K562 (cell line): ENCODE results near the gene MIEF1. TPM values are rescaled to one million over a fixed set of nuclear protein-coding genes. Genes with fewer than 3 reads are reported as not detected.

Experiments
- ATF6 ChIP-seq: sonication (generic); formaldehyde crosslinking; IDR thresholded peaks from 2 replicates; pipeline ENCODE4 v1.4.0; 2020; ENCODE audit warnings: mild to moderate bottlenecking, missing genetic modification reagents
- E2F6 ChIP-seq, 2 experiments: IDR thresholded peaks; 2 replicates each; pipeline ENCODE4 v1.6.1; 2011; ENCODE audit warnings: borderline replicate concordance in 1 of 2, control low read depth in 1 of 2, low read depth in 1 of 2, low read length in 1 of 2, mild to moderate bottlenecking in 1 of 2, mixed read lengths in 1 of 2, moderate library complexity in 1 of 2; ENCODE audit not compliant: insufficient read depth in 1 of 2, insufficient read length in 1 of 2, poor library complexity in 1 of 2, severe bottlenecking in 1 of 2; ENCODE audit errors: extremely low read depth in 1 of 2
- EHMT2 ChIP-seq: fragments of 450-650 bp; IDR thresholded peaks from 2 replicates; pipeline ENCODE4 v1.6.1; 2018; ENCODE audit warnings: antibody characterized with exemption
- MIER1 ChIP-seq: fragments of 450-650 bp; IDR thresholded peaks from 2 replicates; pipeline ENCODE4 v1.6.1; 2016; ENCODE audit warnings: antibody characterized with exemption, mild to moderate bottlenecking, low read depth
- RAD21 ChIP-seq, 2 experiments: fragments of 250-450 bp in 1 of 2; fragments of 450-650 bp in 1 of 2; sonication (Bioruptor Pico) in 1 of 2; formaldehyde crosslinking in 1 of 2; IDR thresholded peaks in 1 of 2; conservative IDR thresholded peaks in 1 of 2; 2 replicates each; pipeline versions ENCODE4 v1.4.0 to v1.8.0; 2020 to 2022; ENCODE audit warnings: mild to moderate bottlenecking in 2 of 2, moderate library complexity in 1 of 2
- REST ChIP-seq, 2 experiments: fragments of 450-650 bp; formaldehyde crosslinking in 1 of 2; IDR thresholded peaks; 2 replicates each; pipeline versions ENCODE4 v1.4.0 to v1.6.1; 2014 to 2020; ENCODE audit warnings: mild to moderate bottlenecking in 2 of 2, borderline replicate concordance in 1 of 2, low read depth in 1 of 2
- SMC3 ChIP-seq: conservative IDR thresholded peaks from 2 replicates; pipeline ENCODE4 v1.6.1; 2011; ENCODE audit warnings: low read depth, low read length, improper control_type of control experiment; ENCODE audit not compliant: insufficient read depth
- TAF9B ChIP-seq: fragments of 450-650 bp; IDR thresholded peaks from 2 replicates; pipeline ENCODE4 v1.6.1; 2018; ENCODE audit warnings: mild to moderate bottlenecking; ENCODE audit not compliant: partially characterized antibody
- TSHZ1 ChIP-seq: fragments of 250-450 bp; sonication (Bioruptor Pico); IDR thresholded peaks from 2 replicates; pipeline ENCODE4 v1.4.0; 2020; ENCODE audit warnings: mild to moderate bottlenecking, moderate library complexity
- ZNF766 ChIP-seq: fragments of 200-800 bp; sonication (Bioruptor generic); conservative IDR thresholded peaks from 2 replicates; pipeline ENCODE4 v1.6.1; 2016; ENCODE audit warnings: missing genetic modification characterization, missing compliant biosample characterization
- polyA plus RNA-seq, 8 experiments: library from polyadenylated mRNA; depleted of rRNA in 4 of 8; stranded (reverse) in 5 of 8; unstranded in 3 of 8; fragments of >200 nt; fragmentation: Nextera tagmentation in 2 of 8; fragmentation: Illumina TruSeq in 1 of 8; extraction: Ambion mirVana in 2 of 8; extraction: Trizol in 1 of 8; gene quantifications; 2 replicates each; pipeline versions ENCODE4 v1.2.1 to v1.2.3, GENCODE V29; 2011 to 2014; ENCODE audit warnings: inconsistent platforms in 1 of 8, missing spikeins in 1 of 8
- total RNA-seq, 7 experiments: library from RNA; depleted of rRNA in 6 of 7; stranded (reverse); fragments of >200 nt in 6 of 7; fragmentation: Illumina TruSeq in 2 of 7; extraction: Trizol in 2 of 7; gene quantifications; 2 replicates each; pipeline versions ENCODE4 v1.2.1 to v1.2.3, GENCODE V29; 2011 to 2021; ENCODE audit warnings: low replicate concordance in 1 of 7

MIEF1 gene
- total and polyA plus RNA-seq, 9 of the 15 experiments (the other 6 are each of a cell fraction or from before 2014, with no cell fraction given), result 10.9 to 51.8 (median 25.5) TPM

GRCh38 chr22:39543095-39543494 is 41.0 kb downstream of the MIEF1 start (continued):
- TF ChIP-seq REST (IDR thresholded peaks at IDR 0.05; ENCODE audit: borderline replicate concordance), result peak; percentile 73
- no peak for TF ChIP-seq REST (CRISPR knock-in tag; IDR thresholded peaks at IDR 0.05; ENCODE audit: low read depth)
- TF ChIP-seq E2F6 (IDR thresholded peaks at IDR 0.05; ENCODE audit: borderline replicate concordance in 1 of 2, extremely low read depth in 1 of 2, insufficient read depth in 1 of 2, insufficient read length in 1 of 2, low read depth in 1 of 2, low read length in 1 of 2, poor library complexity in 1 of 2, severe bottlenecking in 1 of 2), result peak in 1 of 2 experiments; percentile 51
- peak; percentile 66; the same call in 1 of the 2 replicates for TF ChIP-seq MIER1
- peak; percentile 73 for TF ChIP-seq SMC3
- no peak for TF ChIP-seq TAF9B
- TF ChIP-seq EHMT2, result 0 out of 2 replicates have a peak, but pooled peaks have one; percentile 56
- TF ChIP-seq RAD21 (CRISPR knock-in tag; conservative IDR thresholded peaks at IDR 0.05 in 1 of 2, IDR thresholded peaks at IDR 0.05 in 1 of 2), result peak; percentile 43 to 62
- TF ChIP-seq TSHZ1 (CRISPR knock-in tag), result no peak
- peak; percentile 91 for TF ChIP-seq ZNF766 (CRISPR knock-in tag)
- no peak for TF ChIP-seq ATF6 (CRISPR knock-in tag)
